NOMO-1 (cell line): Measurements from ENCODE around the gene CXCR6.

Experiments used
- DNase-seq, 2 experiments: peaks; one replicate each; lab custom pipeline; 2025; ENCODE audit not compliant: unreplicated experiment in 2 of 2; lab: John Stamatoyannopoulos, UW

Gene CXCR6

DNA sequence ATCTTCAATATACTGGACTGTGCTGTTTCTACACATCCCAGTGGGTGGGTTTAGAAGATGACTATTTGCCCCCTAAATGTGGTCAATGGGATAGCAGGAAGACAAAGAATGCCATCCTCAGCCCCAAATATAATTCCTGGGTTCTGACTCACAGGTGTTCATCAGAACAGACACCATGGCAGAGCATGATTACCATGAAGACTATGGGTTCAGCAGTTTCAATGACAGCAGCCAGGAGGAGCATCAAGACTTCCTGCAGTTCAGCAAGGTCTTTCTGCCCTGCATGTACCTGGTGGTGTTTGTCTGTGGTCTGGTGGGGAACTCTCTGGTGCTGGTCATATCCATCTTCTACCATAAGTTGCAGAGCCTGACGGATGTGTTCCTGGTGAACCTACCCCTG lies 3.0 kb downstream of the CXCR6 start:
- DNase-seq, result no peak

DNA sequence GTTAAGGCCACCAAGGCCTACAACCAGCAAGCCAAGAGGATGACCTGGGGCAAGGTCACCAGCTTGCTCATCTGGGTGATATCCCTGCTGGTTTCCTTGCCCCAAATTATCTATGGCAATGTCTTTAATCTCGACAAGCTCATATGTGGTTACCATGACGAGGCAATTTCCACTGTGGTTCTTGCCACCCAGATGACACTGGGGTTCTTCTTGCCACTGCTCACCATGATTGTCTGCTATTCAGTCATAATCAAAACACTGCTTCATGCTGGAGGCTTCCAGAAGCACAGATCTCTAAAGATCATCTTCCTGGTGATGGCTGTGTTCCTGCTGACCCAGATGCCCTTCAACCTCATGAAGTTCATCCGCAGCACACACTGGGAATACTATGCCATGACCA lies 3.6 kb downstream of the CXCR6 start:
- no peak for DNase-seq

DNA sequence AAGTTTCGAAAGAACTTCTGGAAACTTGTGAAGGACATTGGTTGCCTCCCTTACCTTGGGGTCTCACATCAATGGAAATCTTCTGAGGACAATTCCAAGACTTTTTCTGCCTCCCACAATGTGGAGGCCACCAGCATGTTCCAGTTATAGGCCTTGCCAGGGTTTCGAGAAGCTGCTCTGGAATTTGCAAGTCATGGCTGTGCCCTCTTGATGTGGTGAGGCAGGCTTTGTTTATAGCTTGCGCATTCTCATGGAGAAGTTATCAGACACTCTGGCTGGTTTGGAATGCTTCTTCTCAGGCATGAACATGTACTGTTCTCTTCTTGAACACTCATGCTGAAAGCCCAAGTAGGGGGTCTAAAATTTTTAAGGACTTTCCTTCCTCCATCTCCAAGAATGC lies 4.1 kb downstream of the CXCR6 start:
- DNase-seq, result no peak

DNA sequence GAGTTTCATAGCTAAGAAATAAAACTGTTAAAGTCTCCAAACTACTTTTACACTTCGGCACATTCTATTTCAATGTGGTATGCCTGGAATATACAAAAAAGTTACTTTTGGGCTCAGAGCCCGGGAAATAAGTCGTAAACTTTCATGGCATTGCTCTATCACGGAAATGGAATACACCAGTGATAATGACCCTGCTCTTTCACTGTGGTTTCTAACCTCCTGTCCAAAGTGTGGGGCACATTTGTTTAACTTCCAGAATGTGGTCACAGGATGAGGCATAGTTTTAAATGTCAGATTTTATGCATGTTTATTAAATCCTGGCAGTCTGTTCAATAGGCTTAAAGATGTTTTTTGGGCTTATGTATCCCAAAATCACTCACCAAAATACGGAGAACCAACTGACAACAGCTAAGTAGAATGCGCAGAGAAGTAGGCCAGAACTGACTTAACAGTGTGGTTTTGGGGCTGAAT lies 5.1 kb downstream of the CXCR6 start:
- no peak for DNase-seq

DNA sequence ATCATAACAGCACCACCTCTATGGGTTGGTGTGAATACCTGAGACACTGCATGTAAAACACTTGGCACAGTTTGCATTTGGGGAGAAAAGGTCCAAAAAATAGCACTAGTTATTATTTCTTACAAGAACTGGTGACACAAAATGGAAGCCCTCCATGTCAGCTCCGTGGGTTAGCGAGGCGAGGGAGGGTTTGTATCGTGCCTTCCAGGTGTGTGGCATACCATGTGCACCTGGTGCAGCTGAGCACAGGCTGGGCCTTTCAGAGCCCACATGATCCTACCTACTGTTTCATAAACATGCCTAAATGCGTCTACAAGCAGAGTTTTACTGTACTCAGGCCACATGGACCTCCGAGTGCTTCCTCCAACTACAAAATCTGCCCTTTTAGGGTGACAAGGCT lies 5.6 kb downstream of the CXCR6 start:
- DNase-seq, result no peak

DNA sequence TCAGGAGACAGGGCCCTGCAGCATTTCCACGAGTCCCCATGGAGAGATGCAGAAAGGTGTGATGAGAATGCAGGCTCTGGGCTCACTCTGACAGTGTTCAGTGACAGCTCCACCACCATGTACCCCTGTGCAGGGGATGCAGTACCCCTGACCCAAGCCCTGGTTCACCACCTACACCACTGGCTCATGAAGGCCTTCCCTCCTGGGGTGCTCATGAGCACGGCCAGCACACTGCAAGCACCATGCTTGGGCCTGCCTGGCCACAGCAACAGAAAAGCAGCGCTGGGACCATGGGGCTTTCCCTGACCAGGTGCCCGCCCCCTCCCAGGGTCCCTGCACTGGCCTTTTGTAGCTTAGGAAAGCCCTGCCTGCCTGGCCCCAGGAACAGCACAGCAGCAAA lies 6.2 kb downstream of the CXCR6 start:
- DNase-seq, result no peak

DNA sequence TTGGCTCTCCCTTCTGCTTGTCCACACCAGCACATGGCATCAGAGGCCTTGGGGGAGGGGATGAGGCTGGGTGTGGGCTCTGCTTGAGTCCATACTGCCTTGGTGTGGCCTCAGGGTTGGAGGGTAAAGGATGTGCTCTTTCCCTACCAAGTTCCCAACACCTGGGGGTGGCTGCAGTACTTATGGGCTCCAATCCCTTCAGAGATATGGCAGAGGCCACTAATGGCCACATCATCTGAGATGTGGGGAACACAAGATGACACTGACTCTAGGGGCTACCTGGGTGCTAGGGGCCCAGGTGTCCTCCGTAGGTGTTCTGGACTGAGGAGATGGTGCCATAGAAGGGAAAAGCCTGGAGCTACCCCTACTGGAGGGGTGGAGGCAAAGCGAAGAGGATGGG lies 6.9 kb downstream of the CXCR6 start:
- no peak for DNase-seq

DNA sequence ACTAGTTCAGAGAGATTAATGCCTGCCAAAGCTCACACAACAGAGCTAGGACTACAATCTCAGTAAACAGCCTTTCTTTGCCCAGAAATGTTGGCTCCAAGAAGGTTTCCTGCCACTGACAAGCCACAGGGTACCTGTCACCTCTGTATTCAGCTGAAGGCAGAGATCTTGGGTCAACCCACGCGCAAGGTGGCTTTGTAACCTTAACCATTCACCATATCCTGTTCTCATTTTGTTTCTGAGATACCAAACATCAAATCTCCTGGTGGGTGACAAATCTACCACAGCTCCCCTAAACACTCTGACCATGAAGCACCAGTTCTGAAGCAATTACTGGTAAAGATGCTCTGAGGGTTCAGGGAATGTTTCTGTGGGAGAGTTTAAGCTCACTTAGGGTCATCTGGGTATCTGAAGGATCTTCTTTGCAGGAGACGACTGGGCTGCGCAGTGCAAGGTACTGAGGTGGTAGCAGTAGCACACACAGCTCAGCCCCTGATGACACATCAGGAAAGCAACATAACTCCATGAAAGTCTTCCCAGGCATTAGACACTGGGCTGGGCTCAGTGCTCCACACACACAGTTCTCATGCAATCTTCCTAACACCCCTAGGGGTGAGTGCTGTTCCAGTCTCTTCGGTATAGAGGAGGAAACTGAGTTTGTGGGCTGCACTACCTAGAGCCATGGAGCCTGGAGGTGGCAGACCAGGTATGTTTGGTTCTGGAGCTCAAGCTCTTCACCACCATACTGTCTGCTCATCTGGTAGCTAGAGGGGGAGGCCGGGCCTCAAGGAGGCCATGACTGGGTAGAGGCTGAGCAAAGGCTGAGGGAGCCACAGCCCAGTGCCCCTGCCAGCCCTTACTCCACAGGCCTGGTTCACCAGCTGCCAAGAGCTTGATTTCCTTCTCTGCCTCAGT lies 7.7 kb downstream of the CXCR6 start:
- no peak for DNase-seq

DNA sequence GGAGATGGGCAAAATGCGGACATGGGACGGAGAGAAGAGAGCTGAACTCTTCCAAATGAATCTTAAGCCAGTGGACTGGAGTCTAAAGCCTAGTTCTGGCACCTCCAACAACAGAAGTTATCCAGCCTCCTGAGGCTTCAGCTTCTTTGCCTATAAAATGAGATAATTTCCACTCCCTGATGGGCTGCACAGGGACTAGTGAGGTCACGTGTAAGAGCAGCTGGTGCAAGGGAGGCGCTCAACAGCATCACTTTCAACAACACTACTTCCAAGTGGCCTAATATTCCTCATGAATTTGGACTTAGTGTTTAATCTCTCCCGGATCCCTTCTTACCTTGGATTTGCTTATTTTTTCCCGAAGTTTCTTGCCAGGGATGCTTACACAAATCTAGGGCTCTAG lies 8.7 kb downstream of the CXCR6 start:
- no peak for DNase-seq

DNA sequence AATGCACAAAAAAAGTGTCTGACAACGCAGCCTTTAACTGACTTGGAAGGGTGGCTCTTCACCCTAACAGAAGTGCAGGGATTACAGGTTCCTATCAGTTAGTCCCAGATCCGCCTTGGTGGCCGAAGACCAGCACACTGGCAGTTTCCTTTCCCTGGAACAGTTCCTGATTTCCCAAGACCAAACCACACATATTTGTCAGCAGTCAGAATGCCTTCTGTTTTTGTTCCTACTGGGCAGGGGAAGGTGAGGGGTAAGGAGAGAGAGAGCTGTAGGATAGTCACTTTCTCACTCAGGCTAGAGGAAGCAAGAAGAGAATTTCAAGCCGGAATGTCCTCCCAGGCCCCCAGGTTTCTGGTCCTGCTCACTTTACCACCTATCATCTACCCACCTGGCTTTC lies 9.2 kb downstream of the CXCR6 start:
- DNase-seq, result no peak

DNA sequence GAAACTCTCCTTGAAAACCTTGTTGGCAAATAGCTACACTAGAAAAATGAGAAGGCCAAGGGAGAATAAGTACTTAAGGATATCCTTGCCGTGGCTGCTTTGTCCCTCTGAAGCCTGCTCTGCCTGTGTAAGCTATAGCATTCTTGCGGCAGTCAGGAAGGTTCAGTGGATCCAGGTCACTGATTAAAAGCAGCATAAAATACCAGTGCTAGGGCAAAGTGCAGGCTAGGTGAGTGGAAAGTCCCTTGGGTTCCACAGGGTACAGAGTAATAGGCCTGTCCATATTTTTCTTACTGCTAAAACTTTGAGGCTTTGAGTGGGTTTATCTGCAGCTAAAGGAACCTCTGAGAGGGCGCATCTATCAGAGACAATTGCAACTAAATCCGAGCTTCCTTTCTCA lies 10.3 kb downstream of the CXCR6 start:
- DNase-seq, result no peak

DNA sequence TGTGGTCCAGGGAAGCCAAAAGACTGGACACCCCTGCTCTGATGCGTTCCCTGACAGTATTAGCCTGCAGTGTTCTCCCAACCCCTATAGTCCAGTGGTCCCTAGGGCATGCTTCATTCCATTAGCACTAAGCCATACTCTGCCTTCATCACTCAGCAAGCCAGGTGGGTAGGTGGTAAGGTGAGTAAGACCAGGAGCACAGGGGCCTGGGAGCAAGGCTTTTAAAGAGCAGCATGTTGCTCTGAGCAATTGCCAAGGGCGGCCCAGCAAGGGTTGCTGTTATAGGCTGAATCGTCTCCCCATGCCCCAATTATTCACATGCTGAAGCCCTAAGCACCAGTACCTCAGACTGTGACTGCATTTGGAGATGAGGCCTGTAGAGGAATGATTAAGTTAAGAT lies 11.0 kb downstream of the CXCR6 start:
- DNase-seq, result no peak

DNA sequence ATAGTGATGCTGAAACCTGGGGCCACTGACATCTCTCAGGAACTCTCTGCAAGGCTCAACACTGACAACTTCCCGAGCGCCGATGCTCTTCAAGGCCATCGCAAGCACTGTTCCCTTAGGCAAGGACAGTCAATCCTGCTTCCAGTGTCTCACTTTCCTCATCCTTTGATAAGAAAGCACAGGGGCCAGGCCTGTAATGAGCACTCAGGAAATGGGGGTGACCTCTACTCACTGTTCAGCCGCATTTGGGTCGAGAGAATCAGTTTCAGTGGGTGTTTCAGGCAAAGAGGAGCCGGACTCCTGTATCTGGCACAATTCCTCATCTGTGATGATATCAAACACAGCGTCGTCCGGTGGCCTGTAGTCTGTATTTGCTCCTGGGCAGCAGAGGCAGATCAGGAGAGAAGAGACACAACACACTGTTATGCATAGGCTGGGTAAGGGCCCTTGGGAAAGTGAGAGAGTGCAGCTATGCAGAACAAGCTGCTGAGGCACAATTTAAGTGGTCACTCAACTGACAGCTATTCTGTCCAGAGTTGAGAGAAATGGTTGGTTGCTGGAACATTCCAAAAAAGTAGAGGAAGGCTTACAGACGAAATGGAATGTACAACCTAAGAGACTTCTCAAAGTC lies 11.9 kb downstream of the CXCR6 start:
- no peak for DNase-seq

DNA sequence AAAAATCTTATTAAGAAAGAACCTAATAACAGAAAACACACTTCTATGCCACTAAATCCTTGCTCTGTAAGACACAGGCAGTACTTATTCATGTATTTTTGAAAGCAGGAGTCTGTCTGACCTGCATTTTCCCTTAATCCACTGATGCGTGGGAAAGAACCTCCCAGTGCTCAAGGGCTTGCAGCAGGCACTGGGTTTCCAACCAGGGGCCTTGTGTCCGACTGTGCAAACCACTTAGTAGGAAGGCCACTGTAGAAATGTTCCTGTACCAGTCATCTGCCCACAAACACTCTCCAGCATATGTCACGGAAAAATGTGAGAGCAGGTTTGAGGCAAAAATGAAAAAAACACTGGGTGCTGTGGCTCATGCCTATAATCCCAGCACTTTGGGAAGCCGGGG lies 12.4 kb downstream of the CXCR6 start:
- no peak for DNase-seq

DNA sequence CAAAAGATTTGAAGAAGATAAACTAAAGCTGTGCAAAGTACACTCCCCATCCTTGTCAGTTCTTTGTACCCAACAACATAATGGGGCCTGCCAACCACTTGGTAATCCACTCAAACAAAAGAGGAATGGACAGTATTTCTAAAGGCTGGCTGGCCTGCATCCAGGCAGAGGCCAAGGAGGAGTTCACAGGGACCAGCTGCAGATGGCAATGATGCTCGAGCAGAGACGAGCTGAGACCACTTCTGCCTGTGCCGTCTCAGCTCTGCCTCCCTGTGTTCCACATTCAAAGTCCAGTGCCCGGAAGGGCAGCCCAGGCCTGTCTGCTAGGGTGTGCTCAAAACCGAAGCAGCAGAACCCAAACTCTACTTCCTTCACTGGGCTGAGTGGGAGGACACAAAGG lies 14.3 kb downstream of the CXCR6 start:
- DNase-seq, result no peak

DNA sequence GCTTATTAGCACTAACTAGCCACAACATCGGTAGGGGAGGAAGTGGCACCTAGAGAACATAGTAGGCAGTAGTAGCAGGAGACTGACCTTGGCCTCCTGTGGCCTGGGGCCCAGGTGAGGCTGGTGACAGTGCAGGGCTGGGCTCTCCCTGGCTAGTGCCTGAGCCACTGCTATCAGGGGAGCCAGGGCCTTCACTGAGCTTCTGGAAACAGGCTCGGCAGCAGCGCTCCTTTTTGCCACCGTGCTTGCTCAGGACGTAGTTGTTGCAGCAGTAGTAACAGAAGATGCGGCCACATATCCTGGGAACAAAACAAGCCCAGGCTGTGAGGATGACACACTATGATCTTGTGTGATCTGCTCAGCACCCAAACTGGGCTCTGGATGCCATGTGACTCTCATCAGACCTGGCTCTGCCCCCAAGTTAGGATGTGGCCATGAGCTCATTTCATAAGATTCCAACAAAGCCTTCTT lies 15.1 kb downstream of the CXCR6 start:
- no peak for DNase-seq

DNA sequence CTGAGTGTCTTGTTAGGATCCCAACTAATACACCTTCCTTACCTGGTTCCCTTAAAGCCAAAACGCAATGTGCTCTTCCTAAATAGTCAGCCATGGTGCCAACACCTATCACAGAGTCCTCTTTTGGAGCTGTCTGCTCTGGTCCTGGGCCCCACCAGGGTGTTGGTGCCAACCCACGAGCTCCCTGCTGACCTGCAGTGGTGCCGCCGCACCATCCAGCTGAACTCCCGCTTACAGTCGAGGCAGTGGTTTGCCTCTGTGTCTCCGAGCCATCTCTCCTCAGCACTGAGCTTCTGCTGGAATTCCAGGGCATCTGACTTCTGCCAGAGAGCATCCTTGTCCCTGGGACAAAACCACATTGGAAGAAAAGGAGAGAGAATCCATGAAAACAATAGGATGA lies 15.9 kb downstream of the CXCR6 start:
- DNase-seq, result no peak

DNA sequence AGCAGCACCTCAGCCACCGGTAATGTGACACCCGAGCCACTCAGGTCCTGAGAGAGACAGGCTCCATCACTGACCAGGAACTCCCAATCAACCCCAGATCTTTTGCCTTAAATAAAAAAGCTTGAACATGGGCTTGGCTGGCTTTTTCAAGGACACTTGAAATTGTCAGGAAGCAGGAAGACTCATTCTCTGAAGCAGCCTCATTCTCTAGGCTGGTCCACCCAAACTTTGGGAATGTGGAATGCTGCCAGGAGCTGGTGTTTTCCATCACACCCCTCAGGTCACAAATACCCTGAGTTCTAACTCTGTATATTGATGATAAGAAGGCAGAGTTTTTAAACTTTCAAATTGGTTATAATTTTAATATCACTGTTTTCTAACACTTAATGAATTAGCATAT lies 17.0 kb downstream of the CXCR6 start:
- DNase-seq, result no peak

DNA sequence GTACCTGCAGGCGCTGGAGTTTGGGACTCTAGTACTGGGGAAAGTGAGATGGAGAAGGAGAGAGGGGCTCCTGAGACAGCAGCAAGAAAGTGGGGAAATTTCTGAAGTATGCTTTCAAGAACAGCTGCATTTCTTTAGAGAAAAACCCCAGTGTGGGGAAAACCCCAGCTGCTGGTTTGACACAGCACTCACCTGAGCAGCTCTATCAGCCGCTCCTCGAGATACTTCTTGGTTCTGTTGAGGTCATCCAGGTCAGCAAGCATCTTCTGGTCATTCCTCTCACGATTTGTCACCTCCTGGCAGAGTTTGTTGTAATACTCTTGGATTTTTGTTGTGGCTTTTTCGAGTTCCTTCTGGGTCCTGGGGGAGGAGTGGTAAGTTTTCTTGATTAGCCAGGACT lies 18.8 kb downstream of the CXCR6 start:
- no peak for DNase-seq

DNA sequence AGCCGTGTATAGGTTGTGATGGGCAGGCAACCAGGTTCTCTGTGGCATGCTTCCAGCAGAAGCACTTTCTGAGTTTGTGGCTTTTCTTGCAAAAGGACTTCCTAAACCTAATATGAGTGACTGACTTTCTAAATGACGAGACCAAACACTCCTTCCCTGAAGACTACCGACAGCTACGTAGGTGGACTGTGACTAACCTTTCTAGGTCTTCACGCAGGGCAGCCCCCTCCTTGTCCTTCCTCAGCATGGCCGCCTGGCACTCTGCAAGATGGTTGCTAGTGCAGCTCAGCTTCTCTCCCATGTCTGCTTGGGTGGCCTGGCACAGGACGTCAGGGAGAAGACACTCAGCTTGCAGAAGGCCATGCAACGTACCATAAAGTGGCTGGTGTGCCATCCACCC lies 20.9 kb downstream of the CXCR6 start:
- DNase-seq, result no peak

DNA sequence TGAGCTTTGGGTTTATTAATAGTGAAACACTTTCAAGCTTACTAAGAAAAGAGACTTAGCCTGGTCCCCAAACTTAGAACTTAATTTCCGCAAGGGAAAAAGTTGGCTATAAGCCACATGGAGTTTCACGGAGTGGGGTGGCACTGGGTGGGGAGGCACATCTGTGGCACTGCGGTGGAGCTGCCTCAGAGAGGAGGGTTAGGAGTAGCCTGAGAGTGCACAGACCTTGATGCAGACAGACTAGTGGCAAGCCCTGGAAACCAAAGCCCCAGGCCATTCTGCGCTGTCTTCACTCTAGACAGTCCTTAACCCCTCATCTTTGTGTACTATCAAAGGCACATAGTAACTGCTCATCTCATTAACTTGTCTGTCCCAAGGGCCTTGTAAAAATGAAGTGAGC lies 22.0 kb downstream of the CXCR6 start:
- no peak for DNase-seq

DNA sequence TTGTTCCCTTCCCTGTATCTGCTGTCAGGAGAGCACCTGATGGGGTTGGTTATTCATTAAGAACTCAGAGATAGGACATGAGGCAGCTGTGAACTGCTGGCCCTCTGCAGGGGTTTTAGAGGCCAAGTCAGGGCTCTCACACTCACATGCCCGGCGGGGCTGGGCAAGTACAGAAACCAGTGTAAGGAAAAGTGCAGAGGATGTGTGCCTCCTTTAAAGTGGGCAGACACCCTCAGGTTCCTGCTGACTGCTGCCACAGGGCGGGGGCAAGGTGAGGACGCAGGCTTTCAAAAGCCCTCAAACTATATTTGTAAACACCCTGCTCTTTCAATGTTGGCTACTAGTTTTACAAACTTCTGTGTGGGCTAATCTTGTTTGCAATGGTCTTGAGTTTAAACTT lies 22.4 kb downstream of the CXCR6 start:
- DNase-seq, result no peak
